Daoy (cell line): ENCODE results near the gene HSPA6. TPM values are rescaled to one million over a fixed set of nuclear protein-coding genes. Genes with fewer than 3 reads are reported as not detected.
"Not testable (repeated sequence)": the region's sequence is repeated elsewhere in the genome, so short reads cannot be mapped to it uniquely, and the experiment has no call there.

Source experiments
- DNase-seq: peaks from one replicate; pipeline ENCODE4 v3.0.0-alpha.2; 2015; ENCODE audit warnings: low read depth
- total RNA-seq: library from RNA; depleted of rRNA; stranded (reverse); fragments of >200 nt; shearing (Covaris generic); gene quantifications from 2 replicates; pipeline ENCODE4 v1.2.3, GENCODE V29; 2014; rRNA removed

Gene HSPA6
- total RNA-seq, 1 experiment from 2014 or later = 0.29 TPM

- DNase-seq = not testable (repeated sequence)
Observed at GRCh38 chr1:161560960-161561715, 36.8 kb downstream of the HSPA6 start.

DNA sequence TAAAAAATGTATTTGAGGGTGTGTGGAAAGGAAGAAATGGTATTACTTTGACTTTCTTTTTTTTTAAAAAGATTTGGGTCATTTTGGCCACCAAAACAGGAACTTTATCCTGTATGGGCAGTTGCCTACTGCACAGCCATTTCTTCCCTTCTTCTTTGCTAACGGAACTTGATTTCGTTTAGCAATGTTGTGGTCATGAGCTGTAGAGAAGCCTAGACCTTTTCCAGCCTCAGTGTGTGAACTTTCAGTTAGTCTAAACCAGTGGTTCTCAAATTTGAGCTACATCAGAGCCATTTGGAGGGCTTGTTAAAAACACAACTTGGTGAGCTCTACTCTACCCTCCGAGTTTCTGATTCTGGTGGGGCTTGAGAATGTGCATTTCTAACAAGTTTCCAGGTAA is 38.1 kb downstream of the HSPA6 start:
- not testable (repeated sequence) for DNase-seq

DNA sequence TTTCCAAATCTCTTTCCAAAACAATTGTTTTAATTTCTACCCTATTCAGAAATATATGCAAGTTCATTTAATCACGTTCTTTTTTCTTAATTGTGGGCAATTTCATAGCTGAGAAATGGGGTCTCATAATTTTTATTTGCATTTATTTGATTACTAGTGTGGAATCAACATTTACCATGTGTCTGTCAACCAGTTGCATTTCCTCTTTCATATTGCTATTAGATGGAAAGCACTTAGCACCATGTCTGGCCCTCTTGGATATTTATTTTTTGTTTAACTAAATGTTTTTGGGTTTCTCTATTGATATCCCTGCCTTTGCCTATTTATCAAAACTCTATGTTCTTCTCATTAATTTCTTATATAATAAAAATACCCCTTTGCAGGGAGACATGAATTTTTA is 39.2 kb downstream of the HSPA6 start:
- DNase-seq = not testable (repeated sequence)

GRCh38 chr1:161566602-161566960 is 42.2 kb downstream of the HSPA6 start:
- DNase-seq = not testable (repeated sequence)

DNA sequence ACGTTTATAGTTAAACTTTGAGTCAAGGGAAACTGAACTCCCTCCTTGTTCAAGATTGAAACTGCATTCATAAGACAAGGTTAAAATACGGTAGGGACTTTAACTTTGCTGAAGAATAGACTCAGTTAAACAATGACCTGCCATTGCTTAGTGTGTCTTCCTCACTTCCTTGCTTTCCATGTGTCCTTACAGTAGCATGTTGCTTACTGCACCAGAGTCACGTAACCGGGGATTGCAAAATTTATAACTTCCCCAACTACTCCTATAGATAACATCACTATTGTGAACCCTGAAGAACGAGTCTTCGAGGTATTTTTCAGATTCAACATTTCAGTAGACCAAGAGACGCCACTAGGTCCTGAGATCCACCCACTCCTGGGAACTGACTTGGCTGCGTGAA is 47.4 kb downstream of the HSPA6 start:
- DNase-seq = not testable (repeated sequence)

Other genes with a start within 250 kb of the HSPA6 start
- 0.57 TPM in 1 of 2 replicates, not detected in the other for gene MPZ, start 214.6 kb upstream of the HSPA6 start, total RNA-seq
- 20.6 and 22.5 TPM in 2 replicates for gene SDHC, start 210.2 kb upstream of the HSPA6 start, total RNA-seq
- gene CFAP126, start 156.7 kb upstream of the HSPA6 start, total RNA-seq = not detected in 2 replicates
- not detected in 2 replicates for gene FCGR2A, start 19.1 kb upstream of the HSPA6 start, total RNA-seq
- gene FCGR3A, start 25.3 kb downstream of the HSPA6 start, total RNA-seq = not detected in 2 replicates
- not detected in 2 replicates for gene FCGR3B, start 106.6 kb downstream of the HSPA6 start, total RNA-seq
- not detected in 2 replicates for gene FCGR2B, start 138.6 kb downstream of the HSPA6 start, total RNA-seq
- 0.51 TPM in 1 of 2 replicates, not detected in the other for gene FCRLA, start 182.7 kb downstream of the HSPA6 start, total RNA-seq
- 1.8 and 3.1 TPM in 2 replicates for gene FCRLB, start 197.0 kb downstream of the HSPA6 start, total RNA-seq
- gene DUSP12, start 225.2 kb downstream of the HSPA6 start, total RNA-seq = 80.1 and 82.8 TPM in 2 replicates
- gene ATF6, start 241.8 kb downstream of the HSPA6 start, total RNA-seq = 23.5 TPM in 2 replicates